IPS-15b (cell line): ENCODE measurements around the gene KRTAP8-1.

Experiments
- H3K27me3 ChIP-seq: one replicate; pipeline ENCODE4 v1.6.1; 2013; ENCODE audit warnings: low read length; ENCODE audit not compliant: control insufficient read depth, insufficient read depth
- H3K36me3 ChIP-seq: one replicate; pipeline ENCODE4 v1.6.1; 2013; ENCODE audit warnings: low read length; ENCODE audit not compliant: control insufficient read depth, insufficient read depth
- H3K4me1 ChIP-seq: one replicate; pipeline ENCODE4 v1.6.1; 2013; ENCODE audit warnings: mild to moderate bottlenecking, low read length; ENCODE audit not compliant: control insufficient read depth, insufficient read depth
- H3K4me3 ChIP-seq: one replicate; pipeline ENCODE4 v1.5.1; 2013; ENCODE audit warnings: low read depth, low read length
- H3K9ac ChIP-seq: one replicate; pipeline ENCODE4 v1.6.1; 2013; ENCODE audit warnings: low read depth, mild to moderate bottlenecking, low read length
- H3K9me3 ChIP-seq: one replicate; pipeline ENCODE4 v1.6.1; 2013; ENCODE audit warnings: mild to moderate bottlenecking, low read length; ENCODE audit not compliant: control insufficient read depth, insufficient read depth

KRTAP8-1 gene, protein sequence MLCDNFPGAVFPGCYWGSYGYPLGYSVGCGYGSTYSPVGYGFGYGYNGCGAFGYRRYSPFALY

DNA sequence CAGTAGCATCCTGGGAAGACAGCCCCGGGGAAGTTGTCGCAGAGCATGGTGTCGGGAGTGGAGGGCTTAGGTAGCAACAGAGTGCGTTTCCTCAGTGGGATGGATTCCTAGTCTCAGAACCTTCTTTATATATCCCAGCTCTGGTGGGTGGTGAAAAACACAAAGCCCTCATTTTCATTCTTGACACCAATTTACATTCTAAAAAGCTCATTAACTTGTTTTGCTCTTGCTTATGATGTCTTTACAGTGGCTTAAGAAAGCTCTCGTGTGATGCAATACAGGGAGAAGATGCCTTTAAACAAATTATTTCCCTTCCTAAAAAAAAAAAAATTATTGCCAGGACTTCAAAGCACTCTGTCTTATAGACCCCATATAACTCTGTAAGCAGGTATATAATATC is at the start of gene KRTAP8-1:
Gene KRTAP8-1 (minus strand): TSS at position 101 of the 400 bp plus-strand sequence. CDS start 54 bp downstream, at position 47.
- Histone ChIP-seq H3K9ac (no peak within 1 kb of the TSS), H3K4me1 (no peaks in the 10 kb centered on the region), H3K36me3 (no peaks in the 10 kb centered on the region), H3K9me3 (no peaks in the 10 kb centered on the region), H3K27me3 (no peaks in the 10 kb centered on the region), H3K4me3 (no peak within 1 kb of the TSS)

DNA sequence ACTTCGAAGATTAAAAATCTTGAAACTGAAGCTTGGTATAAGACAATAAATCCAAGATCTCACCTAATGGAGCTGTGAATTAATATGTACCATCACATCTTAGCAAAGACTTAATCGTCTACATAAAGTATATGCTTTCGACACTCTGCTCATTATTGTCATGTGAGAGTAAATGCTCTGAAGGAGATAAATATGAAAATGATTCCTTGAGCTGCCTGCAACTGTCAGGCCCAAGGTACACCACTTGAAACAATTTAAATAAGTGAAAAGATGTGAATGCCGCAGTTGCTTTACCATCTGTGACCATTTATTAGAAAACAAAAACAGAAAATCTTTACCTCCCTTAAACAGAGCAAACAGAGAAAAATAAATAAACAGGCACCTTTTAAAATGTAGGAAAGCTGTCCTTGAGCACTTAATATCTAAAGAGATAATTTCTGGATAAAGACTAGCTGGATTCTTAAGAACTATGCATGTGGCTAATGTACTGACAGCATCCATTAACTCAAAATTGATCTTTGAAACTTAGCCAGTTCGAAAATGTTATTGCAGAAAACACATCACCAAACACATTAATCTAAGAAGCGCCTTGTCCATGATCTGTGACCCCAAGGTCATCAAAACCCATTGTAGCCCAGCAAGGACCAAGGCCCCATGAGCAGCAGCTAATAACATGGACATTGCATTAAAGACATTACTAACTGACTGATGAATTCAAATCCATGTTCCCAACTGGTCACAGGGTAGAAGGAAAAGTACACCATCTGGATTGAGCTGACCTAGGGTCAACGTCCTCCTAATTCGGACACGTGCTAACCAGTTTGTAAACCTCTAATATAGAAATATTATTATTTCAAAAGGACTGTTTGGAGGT is 34.8 kb upstream of the KRTAP8-1 start:
- Histone ChIP-seq H3K9ac (no peak overlapping the region), H3K4me1 (no peaks in the 10 kb centered on the region), H3K36me3 (no peaks in the 10 kb centered on the region), H3K9me3 (no peaks in the 10 kb centered on the region), H3K27me3 (no peaks in the 10 kb centered on the region), H3K4me3 (no peak overlapping the region)

DNA sequence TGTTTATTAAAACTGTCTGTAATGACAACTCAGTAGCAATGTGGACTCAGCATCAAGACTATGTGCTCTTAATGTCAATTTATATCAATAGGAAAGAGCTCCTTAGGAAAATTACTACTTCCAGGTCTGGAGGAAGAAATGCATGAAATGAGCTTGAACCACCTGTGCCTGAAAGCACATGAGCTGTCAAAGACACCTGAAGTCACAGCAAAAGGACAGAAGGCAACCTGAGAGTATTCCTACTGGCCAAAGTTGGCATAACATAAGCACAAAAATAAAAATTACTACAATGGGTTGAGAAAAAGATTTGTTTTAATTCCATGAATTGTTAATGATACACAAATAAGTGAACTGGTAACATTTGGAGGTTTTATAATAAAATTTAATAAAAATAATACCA is 29.9 kb upstream of the KRTAP8-1 start:
- Histone ChIP-seq H3K9me3 (no peaks in the 10 kb centered on the region), H3K4me3 (no peak overlapping the region), H3K36me3 (no peaks in the 10 kb centered on the region), H3K9ac (no peak overlapping the region), H3K27me3 (no peaks in the 10 kb centered on the region), H3K4me1 (no peaks in the 10 kb centered on the region)

DNA sequence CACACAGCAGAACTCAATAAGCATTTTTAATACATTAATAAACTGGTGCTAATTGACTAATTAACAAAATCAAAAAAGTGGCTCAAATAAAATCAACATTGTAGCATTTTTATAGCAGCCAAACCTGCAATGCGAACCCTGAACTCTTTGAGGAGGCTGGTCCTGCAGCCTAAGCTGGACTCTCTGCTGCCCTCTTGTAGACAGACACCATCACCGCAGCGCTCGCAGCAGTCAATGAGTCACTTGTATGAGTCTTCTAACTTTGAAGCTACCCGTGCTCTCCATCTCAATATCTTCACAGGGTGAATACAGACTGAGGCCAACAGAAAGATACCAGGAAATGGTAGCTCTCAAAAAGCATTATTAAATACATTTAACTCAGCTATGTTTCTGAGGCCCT is 26.2 kb upstream of the KRTAP8-1 start:
- no peaks in the 10 kb centered on the region for H3K9me3 ChIP-seq
- no peak overlapping the region for H3K9ac ChIP-seq
- no peaks in the 10 kb centered on the region for H3K27me3 ChIP-seq
- no peaks in the 10 kb centered on the region for H3K4me1 ChIP-seq
- H3K36me3 ChIP-seq, result no peaks in the 10 kb centered on the region
- no peak overlapping the region for H3K4me3 ChIP-seq

DNA sequence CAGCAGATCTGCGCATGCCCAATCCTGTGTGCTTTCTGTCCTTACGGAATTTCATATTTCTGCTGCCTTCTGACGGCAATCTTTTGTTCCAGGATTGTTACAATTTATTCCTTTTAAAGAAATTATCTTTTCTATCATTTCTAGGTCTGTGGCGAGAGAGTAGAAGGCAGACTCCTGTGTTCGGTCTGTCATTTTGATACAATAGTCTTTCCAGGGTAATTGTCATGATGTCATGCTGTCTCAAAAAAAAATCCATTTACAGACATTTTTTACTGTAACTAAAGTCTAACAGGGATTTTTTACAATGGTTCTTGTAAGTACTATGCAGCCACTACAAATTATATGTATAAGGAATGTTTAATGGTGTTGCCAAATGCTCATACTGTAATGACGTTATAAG is 25.5 kb upstream of the KRTAP8-1 start:
- Histone ChIP-seq H3K9me3 (no peaks in the 10 kb centered on the region), H3K36me3 (no peaks in the 10 kb centered on the region), H3K4me1 (no peaks in the 10 kb centered on the region), H3K4me3 (no peak overlapping the region), H3K27me3 (no peaks in the 10 kb centered on the region), H3K9ac (no peak overlapping the region)

DNA sequence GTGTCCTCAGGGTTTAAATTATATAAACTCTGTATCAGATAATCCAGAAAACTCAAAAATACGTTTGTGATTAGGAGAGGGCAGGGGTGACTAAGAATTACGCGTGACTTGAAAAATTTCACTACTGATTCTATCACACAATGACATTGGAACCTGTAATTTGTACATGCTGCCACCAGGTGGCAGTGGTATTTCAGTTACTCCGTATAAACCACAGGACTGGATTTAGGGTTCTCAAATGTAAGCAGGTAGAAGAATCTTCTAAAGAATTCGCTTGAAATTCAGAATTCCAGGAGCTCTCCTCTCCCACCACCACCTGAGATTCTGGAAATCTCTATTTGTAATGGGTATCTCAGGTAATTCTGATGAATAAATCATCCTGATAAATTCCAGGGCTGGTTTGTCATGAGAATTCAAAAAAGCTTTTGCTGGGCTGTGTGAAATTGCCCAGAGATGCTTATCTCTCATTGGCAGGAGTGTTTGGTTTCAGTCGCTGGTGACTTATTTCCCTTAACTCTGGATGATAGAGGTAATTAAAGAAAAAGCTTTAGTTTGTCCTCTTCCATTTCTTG is 18.2 kb upstream of the KRTAP8-1 start:
- Histone ChIP-seq H3K4me1 (no peaks in the 10 kb centered on the region), H3K27me3 (no peaks in the 10 kb centered on the region), H3K4me3 (no peak overlapping the region), H3K36me3 (no peaks in the 10 kb centered on the region), H3K9me3 (no peaks in the 10 kb centered on the region), H3K9ac (no peak overlapping the region)

DNA sequence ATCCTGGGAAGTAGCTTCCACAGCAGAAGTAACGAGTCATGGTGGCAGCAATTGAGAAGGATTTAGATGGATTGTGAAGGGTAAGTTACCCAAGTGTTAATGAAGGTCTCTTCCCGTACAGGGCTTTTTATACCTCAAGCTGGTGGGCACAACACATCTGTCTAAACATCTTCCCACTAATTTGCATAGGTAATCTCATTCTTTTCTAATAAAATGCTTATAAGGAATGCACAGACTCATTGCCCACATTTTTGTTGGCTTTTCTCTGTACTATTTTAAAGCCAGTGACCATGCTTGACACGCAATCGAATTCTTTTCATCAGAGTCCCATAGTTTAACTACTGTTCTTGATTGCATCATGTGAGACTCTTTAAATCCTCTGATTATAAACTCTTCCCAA is 16.6 kb upstream of the KRTAP8-1 start, which contains the start of gene KRTAP7-1:
Gene KRTAP7-1 (minus strand): TSS at position 101 of the 400 bp plus-strand sequence. CDS start 61 bp downstream, at position 40.
- Histone ChIP-seq H3K4me1 (no peaks in the 10 kb centered on the region), H3K36me3 (no peaks in the 10 kb centered on the region), H3K9me3 (no peaks in the 10 kb centered on the region), H3K27me3 (no peaks in the 10 kb centered on the region), H3K9ac (no peak within 1 kb of the TSS), H3K4me3 (no peak within 1 kb of the TSS)

DNA sequence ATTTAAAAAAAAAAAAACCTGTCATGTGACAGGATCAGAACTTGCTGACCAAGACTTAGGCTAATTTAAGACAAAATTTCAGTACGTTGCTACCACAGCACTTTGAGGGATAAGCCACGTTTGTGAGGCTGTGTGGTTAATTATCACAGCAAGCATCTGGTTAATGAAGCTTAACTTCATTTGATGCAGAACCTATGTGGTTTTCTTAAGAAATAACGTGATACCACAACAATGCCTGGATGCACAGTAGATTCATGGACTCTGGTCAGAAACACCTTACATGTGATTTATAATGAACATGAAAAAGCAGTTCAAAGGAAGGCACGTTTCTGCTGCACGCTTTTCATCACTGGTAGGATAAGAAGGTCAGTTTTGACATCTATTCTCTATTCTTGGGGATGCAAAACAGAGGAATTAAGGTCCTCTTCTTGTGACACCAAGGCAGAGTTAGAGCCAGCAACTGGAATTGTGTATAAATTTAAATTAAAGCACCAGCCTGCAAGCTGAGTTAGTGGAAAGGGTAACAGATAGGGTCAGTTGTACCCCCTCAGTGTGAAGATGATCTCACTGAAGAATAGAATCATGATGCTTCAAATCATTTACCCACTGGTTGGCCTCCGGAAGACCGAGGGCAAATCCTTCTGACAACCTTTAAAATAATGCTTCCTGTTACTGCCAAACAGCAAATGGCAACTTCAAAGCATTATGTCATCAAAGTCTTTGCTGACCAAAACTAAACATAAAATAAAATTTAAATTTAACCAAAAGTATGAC is 6.0 kb upstream of the KRTAP8-1 start:
- H3K4me1 ChIP-seq, result no peaks in the 10 kb centered on the region
- H3K9ac ChIP-seq, result no peak overlapping the region
- no peaks in the 10 kb centered on the region for H3K27me3 ChIP-seq
- H3K9me3 ChIP-seq, result no peaks in the 10 kb centered on the region
- no peaks in the 10 kb centered on the region for H3K36me3 ChIP-seq
- no peak overlapping the region for H3K4me3 ChIP-seq

DNA sequence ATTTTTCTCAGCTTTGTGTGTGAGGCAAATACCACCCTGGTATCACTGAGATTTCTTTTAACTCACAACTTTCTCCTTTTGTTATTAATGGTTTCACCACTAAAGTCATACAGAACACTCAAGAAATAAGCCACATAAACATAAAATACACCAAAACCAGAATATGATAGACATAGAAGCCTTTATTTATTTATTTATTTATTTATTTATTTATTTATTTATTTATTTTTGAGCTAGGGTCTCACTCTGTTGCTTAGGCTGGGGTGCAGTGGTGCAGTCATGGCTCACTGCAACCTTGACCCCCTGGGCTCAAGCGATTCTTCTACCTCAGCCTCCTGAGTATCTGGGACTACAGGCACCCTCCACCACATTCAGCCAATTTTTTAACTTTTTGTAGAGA is 12.5 kb downstream of the KRTAP8-1 start:
- H3K36me3 ChIP-seq, result no peaks in the 10 kb centered on the region
- H3K9ac ChIP-seq, result no peak overlapping the region
- no peaks in the 10 kb centered on the region for H3K4me1 ChIP-seq
- H3K9me3 ChIP-seq, result no peaks in the 10 kb centered on the region
- H3K27me3 ChIP-seq, result no peaks in the 10 kb centered on the region
- no peak overlapping the region for H3K4me3 ChIP-seq

DNA sequence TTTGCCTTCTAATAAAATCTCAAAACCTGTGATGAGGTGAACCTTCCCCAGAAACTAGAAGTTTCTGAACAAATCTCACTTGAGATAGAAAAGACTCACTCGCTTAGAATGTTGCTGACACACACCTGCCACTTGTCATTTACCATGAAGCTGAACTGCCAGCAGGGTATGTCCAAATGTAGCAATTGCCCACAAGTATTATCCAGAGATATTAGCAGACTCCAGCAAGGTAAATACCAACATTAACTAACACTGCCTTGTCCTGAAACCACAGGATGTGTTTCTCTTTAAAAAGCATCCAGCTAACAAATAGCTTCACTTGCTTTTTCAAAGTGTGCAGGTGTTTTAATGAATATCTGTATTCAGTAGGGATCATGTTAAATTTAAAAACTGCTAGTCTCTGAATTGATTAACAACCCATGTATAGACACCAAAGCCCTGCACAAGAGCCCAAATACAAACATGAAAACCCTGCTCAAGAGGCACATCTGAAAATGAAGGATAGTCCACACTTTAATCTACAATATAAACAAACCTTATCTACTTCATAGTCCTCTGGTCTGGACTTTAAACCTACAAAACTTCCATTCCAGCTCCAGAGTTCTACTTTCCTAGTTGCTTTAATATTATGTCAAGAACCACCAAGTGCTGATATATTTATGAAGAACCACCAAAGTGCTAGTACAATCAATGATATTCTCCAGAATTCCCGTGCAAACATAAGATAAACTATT is 19.3 kb downstream of the KRTAP8-1 start:
- Histone ChIP-seq H3K9me3 (no peaks in the 10 kb centered on the region), H3K27me3 (no peaks in the 10 kb centered on the region), H3K4me3 (no peak overlapping the region), H3K4me1 (no peaks in the 10 kb centered on the region), H3K9ac (no peak overlapping the region), H3K36me3 (no peaks in the 10 kb centered on the region)

DNA sequence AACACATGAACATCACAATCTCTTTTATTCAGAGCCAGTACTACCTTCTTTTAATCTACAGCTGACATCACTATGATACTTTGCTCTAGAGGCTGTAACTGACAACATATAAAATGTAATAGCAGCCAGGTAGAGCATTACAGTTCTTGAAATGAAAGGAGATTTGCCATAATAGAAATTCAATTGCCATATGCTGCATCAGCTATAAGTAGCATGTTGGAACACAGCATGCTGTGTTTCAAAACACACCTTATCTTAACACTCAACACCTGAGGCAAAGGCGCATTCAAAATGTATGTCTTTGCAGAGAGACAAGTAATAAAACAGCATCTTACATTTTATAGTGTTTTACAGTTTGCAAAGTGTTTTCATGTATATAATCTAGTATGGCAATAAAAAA is 33.8 kb downstream of the KRTAP8-1 start:
- Histone ChIP-seq H3K9me3 (no peaks in the 10 kb centered on the region), H3K36me3 (no peaks in the 10 kb centered on the region), H3K9ac (no peak overlapping the region), H3K27me3 (no peaks in the 10 kb centered on the region), H3K4me1 (no peaks in the 10 kb centered on the region), H3K4me3 (no peak overlapping the region)
